MG63 (cell line): ENCODE measurements around the gene ADGB. TPM values are rescaled to one million over a fixed set of nuclear protein-coding genes. Genes with fewer than 3 reads are reported as not detected.
A peak's percentile ranks its signal among the peaks of the same experiment; 100 is the strongest.
"Not testable (repeated sequence)": the region's sequence is repeated elsewhere in the genome, so short reads cannot be mapped to it uniquely, and the experiment has no call there.

Experiments
- DNase-seq: peaks from one replicate; pipeline ENCODE4 v3.0.0-alpha.2; 2020
- H3K27me3 ChIP-seq: fragments of 250-450 bp; sonication (Bioruptor Pico); 2 replicates; pipeline ENCODE4 v1.5.1; 2020; ENCODE audit warnings: mild to moderate bottlenecking, moderate library complexity
- H3K36me3 ChIP-seq: fragments of 250-450 bp; sonication (Bioruptor Pico); 2 replicates; pipeline ENCODE4 v1.5.1; 2020; ENCODE audit warnings: mild to moderate bottlenecking, moderate library complexity
- H3K4me3 ChIP-seq: fragments of 250-450 bp; sonication (Bioruptor Pico); 2 replicates; pipeline ENCODE4 v1.5.1; 2020; ENCODE audit warnings: mild to moderate bottlenecking, moderate library complexity
- H3K9me3 ChIP-seq: fragments of 250-450 bp; sonication (Bioruptor Pico); 2 replicates; pipeline ENCODE4 v1.5.1; 2020; ENCODE audit warnings: mild to moderate bottlenecking, moderate library complexity
- total RNA-seq: library from RNA; depleted of rRNA; stranded (reverse); fragments of >200 nt; shearing (Covaris generic); gene quantifications from 2 replicates; pipeline ENCODE4 v1.2.3, GENCODE V29; 2014; ENCODE audit warnings: low replicate concordance; rRNA removed

Gene ADGB
- total RNA-seq, result not detected in 2 replicates

DNA sequence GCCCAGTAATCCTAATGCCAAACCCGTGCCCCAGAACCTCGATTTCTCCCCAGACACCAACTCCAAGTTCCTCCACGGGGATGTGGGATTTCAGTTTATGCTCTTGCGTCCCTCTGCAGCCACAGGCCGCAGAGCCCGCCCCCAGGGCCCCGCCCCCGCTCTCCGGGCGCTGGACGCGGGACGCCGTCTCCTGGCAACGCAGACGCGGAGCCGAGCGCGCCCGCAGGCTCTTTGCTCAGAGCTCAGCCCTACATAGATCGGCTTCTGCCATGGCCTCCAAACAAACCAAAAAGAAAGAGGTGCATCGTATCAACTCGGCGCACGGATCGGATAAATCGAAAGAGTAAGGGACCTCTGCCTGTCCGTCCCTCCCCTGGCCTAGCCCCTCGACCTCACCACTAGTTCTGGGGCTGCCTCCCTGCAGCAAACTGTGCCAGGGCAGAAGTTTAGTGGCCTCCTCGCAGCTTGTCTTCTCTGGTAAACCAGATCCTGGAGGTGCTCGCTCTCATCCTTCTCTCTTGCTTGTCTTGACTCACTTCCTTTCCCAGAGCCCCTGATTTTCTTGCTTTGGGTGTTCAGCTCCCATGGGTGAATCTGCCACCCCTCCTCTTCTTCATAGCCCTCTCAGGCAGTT is at the start of gene ADGB:
Gene ADGB, plus strand, starts transcription at position 201 of the 634 bp plus-strand sequence. Its CDS starts 69 bp downstream, at position 270.
- peak; percentile 67 for DNase-seq
- peak within 1 kb of the TSS; percentile 49 for H3K4me3 ChIP-seq
- no peaks in the 10 kb centered on the region for H3K9me3 ChIP-seq
- no peaks in the 10 kb centered on the region for H3K36me3 ChIP-seq
- H3K27me3 ChIP-seq, result no peaks in the 10 kb centered on the region

GRCh38 chr6:146550911-146551310 is 47.9 kb upstream of the ADGB start:
- Histone ChIP-seq H3K9me3 (no peaks in the 10 kb centered on the region; the same call in 1 of the 2 replicates), H3K4me3 (no peak overlapping the region), H3K36me3 (peaks cover 84% of the 10 kb centered on the region), H3K27me3 (no peaks in the 10 kb centered on the region)
- DNase-seq, result no peak

- Histone ChIP-seq H3K9me3 (no peaks in the 10 kb centered on the region; the same call in 1 of the 2 replicates), H3K27me3 (no peaks in the 10 kb centered on the region), H3K36me3 (peaks cover 89% of the 10 kb centered on the region), H3K4me3 (no peak overlapping the region)
- no peak for DNase-seq
Measured at GRCh38 chr6:146551545-146551944, 47.2 kb upstream of the ADGB start.

DNA sequence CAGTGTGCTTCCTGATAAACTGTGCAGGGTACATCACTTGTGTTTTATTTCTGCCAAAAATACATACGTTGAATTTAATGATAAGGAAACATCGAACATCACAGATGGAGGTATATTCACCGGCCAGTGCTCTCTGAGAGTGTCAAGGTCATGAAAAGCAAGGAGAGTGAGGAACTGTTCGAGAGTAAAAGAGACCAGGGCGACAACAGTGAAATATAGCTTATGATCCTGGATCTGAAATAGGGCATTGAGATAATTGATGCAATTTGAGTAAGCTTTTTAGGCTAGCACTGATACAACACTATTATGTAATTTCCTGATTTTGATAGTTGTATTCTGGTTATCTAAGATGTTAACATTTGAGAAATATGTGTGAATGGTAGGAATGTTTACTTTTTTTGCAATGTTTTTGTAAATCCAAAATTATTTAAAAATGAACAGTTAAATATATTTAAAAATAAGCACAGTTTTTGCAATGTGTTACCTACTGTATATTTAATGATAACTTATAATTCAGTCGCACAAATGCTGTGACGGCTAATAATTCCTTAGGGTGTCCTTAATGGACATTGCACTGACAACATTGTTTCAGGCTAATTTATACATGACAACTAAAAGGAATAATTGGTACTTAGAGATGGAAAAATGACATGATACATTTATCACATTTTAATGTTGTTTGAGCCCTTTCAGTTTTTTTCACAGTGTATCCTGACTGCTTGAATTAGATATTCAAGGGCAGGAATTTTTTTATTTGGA is 45.2 kb upstream of the ADGB start:
- Histone ChIP-seq H3K9me3 (no peaks in the 10 kb centered on the region; the same call in 1 of the 2 replicates), H3K27me3 (no peaks in the 10 kb centered on the region), H3K4me3 (no peak overlapping the region), H3K36me3 (peaks cover 85% of the 10 kb centered on the region)
- DNase-seq, result no peak

DNA sequence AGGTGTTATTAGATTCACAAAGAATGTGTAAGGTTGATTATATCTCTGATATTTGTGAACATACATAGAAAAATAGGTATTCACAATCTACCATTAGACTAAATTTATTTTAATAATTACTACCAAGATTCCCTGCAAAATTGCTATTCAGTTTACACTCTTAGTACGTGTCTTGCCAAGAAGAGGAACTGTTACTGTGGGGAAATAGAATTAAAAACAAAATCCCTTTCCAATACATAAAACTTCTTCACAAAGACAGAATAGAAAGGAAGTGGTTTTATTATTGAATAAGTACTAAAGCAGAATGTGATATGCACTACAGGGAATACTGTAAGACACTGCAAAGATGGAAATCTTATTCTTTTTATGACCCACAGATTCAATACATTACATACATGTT is 38.2 kb upstream of the ADGB start:
- H3K36me3 ChIP-seq, result peaks cover 24% of the 10 kb centered on the region
- H3K4me3 ChIP-seq, result no peak overlapping the region
- DNase-seq, result no peak
- no peaks in the 10 kb centered on the region for H3K9me3 ChIP-seq
- no peaks in the 10 kb centered on the region for H3K27me3 ChIP-seq

- H3K27me3 ChIP-seq, H3K36me3 ChIP-seq, DNase-seq, H3K4me3 ChIP-seq, H3K9me3 ChIP-seq: not testable (repeated sequence)
Measured at GRCh38 chr6:146566661-146567060, 32.1 kb upstream of the ADGB start.

DNA sequence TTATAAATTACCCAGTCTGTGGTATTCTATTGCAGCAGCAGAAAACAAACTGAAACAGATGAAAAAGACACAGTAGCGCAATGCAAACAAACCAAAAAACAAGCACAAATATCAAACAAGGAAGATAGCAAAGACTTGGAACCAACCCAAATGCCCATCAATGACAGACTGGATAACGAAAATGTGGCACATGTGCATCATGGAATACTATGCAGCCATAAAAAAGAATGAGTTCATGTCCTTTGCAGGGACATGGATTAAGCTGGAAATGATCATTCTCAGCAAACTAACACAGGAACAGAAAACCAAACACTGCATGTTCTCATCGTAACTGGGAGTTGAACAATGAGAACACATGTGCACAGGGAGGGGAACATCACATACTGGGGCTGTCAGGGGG is 30.2 kb upstream of the ADGB start:
- H3K4me3 ChIP-seq, H3K9me3 ChIP-seq, DNase-seq, H3K27me3 ChIP-seq, H3K36me3 ChIP-seq: not testable (repeated sequence)

DNA sequence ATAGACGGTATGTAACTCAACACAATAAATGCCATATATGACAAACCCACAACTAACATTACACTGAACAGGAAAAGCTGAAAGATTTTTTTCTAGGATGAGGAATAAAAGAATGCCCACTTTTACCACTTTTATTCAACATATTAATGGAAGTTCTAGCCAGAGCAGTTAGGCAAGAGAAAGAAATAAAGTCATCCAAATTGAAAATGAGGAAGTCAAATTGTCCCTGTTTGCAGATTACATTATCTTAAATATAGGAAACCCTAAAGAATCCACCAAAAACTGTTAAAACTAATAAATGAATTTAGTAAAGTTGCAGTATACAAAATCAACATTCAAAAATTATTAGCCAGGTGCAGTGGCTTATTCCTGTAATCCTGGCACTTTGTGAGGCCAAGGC is 24.6 kb upstream of the ADGB start:
- Histone ChIP-seq H3K9me3 (no peaks in the 10 kb centered on the region), H3K4me3 (no peak overlapping the region), H3K36me3 (no peaks in the 10 kb centered on the region), H3K27me3 (no peaks in the 10 kb centered on the region)
- no peak for DNase-seq

- Histone ChIP-seq H3K9me3 (no peaks in the 10 kb centered on the region), H3K27me3 (no peaks in the 10 kb centered on the region), H3K4me3 (no peak overlapping the region), H3K36me3 (no peaks in the 10 kb centered on the region)
- DNase-seq, result no peak
Measured at GRCh38 chr6:146578054-146578453, 20.7 kb upstream of the ADGB start.

- Histone ChIP-seq H3K27me3 (no peaks in the 10 kb centered on the region), H3K9me3 (no peaks in the 10 kb centered on the region), H3K4me3 (no peak overlapping the region), H3K36me3 (no peaks in the 10 kb centered on the region)
- DNase-seq, result no peak
Measured at GRCh38 chr6:146581968-146582367, 16.8 kb upstream of the ADGB start.

GRCh38 chr6:146582857-146583256 is 15.9 kb upstream of the ADGB start:
- Histone ChIP-seq H3K27me3 (no peaks in the 10 kb centered on the region), H3K9me3 (no peaks in the 10 kb centered on the region), H3K4me3 (no peak overlapping the region), H3K36me3 (no peaks in the 10 kb centered on the region)
- DNase-seq, result no peak

DNA sequence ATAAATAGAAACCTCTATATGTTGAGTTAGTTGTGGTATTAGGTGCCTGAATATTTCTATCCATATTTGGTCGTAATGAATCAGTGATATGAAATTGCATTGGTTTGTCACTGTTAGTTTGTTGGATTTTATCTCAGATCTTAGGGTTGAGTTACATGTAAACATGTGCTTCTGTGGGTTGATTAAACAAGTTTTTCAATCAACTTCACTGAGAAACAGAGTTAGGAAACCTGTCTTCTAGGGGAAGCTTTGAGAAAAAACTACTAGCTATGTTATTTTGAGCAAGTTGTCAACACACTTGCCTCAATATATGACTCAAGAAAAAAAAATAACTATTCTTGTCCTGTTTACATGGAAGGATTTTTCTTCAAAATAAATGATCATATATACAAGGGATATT is 14.8 kb upstream of the ADGB start:
- H3K36me3 ChIP-seq, result no peaks in the 10 kb centered on the region
- H3K27me3 ChIP-seq, result no peaks in the 10 kb centered on the region
- H3K4me3 ChIP-seq, result no peak overlapping the region
- H3K9me3 ChIP-seq, result no peaks in the 10 kb centered on the region
- no peak for DNase-seq

- Histone ChIP-seq H3K9me3 (no peaks in the 10 kb centered on the region), H3K4me3 (no peak overlapping the region), H3K27me3 (no peaks in the 10 kb centered on the region), H3K36me3 (no peaks in the 10 kb centered on the region)
- DNase-seq, result no peak
Measured at GRCh38 chr6:146587459-146587858, 11.3 kb upstream of the ADGB start.

GRCh38 chr6:146590492-146590891 is 8.3 kb upstream of the ADGB start:
- H3K4me3 ChIP-seq, result no peak overlapping the region
- no peak for DNase-seq
- no peaks in the 10 kb centered on the region for H3K27me3 ChIP-seq
- H3K36me3 ChIP-seq, result no peaks in the 10 kb centered on the region
- no peaks in the 10 kb centered on the region for H3K9me3 ChIP-seq

DNA sequence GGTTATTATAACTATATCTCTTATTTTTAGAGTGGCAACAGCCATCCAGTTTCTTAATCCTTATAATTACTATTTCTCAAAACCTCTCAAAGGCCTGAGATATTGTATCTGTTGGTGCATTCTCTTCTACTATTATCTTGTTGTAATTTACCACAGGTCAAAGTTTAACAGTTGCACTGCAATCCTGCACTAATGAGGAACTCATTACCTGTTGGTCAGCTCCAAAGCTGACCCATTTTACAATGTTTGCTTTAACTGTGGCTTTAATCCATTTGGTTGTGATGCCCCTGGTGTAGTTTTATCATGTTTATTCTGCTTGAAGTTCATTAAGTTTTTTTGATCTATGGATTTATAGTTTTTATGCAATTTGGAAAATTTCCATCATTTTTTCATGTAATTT is 6.3 kb upstream of the ADGB start:
- H3K27me3 ChIP-seq, result no peaks in the 10 kb centered on the region
- H3K4me3 ChIP-seq, result no peak overlapping the region
- DNase-seq, result no peak
- no peaks in the 10 kb centered on the region for H3K36me3 ChIP-seq
- no peaks in the 10 kb centered on the region for H3K9me3 ChIP-seq

GRCh38 chr6:146593986-146594385 is 4.8 kb upstream of the ADGB start:
- Histone ChIP-seq H3K4me3 (no peak overlapping the region), H3K27me3 (no peaks in the 10 kb centered on the region), H3K9me3 (no peaks in the 10 kb centered on the region), H3K36me3 (no peaks in the 10 kb centered on the region)
- no peak for DNase-seq

- Histone ChIP-seq H3K9me3 (no peaks in the 10 kb centered on the region), H3K4me3 (no peak overlapping the region), H3K27me3 (no peaks in the 10 kb centered on the region), H3K36me3 (no peaks in the 10 kb centered on the region)
- no peak for DNase-seq
Measured at GRCh38 chr6:146594495-146594894, 4.3 kb upstream of the ADGB start.
